DMS79 (cell line): Measurements from ENCODE around the gene ERMARD.

Experiments
- DNase-seq: peaks from one replicate; lab custom pipeline; 2025; lab: John Stamatoyannopoulos, UW

Gene ERMARD

GRCh38 chr6:169751242-169752073, at the start of gene ERMARD, which contains the start of gene DYNLT2:
Gene ERMARD, plus strand, starts transcription at chr6:169751622. Its CDS starts 36 bp downstream, at chr6:169751658.
Gene DYNLT2, minus strand, starts transcription at chr6:169751572. Its CDS starts 114 bp downstream, at chr6:169751458.
- DNase-seq: peak; percentile 87

DNA sequence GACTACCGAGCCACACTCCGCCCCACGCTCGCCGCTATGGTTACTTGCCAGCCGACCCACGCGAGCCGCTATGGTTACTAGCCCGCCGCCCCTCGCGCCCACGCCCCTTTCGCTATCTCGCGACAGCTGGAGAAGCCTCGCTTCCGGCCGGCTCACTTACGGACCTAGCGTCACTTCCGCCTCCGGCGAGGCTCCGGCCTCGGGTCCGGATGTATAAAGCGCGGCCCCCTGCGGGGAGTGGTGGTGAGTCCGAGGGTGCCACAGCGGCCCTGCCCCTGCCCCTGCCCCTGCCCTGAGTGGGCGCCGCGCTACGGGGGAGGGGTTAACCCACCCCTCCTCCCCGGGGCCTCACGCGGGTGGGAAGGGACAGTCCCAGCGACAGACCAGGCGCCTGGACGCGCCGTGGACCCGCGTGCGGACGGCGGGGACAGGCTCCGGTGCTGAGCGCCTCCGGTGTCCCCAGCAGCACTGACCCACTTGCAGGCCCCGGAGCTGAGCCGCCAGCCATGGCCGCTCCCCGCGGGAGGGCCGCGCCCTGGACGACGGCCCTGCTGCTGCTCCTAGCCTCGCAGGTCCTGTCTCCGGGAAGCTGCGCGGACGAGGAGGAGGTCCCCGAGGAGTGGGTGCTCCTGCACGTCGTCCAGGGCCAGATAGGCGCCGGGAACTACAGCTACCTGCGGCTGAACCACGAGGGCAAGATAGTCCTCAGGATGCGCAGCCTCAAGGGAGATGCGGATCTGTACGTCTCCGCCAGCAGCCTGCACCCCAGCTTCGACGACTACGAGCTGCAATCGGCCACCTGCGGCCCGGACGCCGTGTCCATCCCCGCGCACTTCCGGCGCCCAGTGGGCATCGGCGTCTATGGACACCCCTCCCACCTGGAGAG, 49.2 kb upstream of the ERMARD start, which contains the start of the genes C6orf120 and WDR27:
TSS of gene C6orf120 (plus strand) at position 173 of the 886 bp plus-strand sequence. CDS start at position 507, 334 bp downstream.
TSS of gene WDR27 (minus strand) at position 76 of the 886 bp plus-strand sequence. CDS start 13,024 bp downstream, outside the sequence.
- peak; percentile 86 for DNase-seq

GRCh38 chr6:169702840-169703246, 48.6 kb upstream of the ERMARD start:
- DNase-seq: peak; percentile 22

- no peak for DNase-seq
Observed at GRCh38 chr6:169707772-169708171, 43.6 kb upstream of the ERMARD start.

- DNase-seq: no peak
Observed at GRCh38 chr6:169709293-169709692, 42.1 kb upstream of the ERMARD start.

DNA sequence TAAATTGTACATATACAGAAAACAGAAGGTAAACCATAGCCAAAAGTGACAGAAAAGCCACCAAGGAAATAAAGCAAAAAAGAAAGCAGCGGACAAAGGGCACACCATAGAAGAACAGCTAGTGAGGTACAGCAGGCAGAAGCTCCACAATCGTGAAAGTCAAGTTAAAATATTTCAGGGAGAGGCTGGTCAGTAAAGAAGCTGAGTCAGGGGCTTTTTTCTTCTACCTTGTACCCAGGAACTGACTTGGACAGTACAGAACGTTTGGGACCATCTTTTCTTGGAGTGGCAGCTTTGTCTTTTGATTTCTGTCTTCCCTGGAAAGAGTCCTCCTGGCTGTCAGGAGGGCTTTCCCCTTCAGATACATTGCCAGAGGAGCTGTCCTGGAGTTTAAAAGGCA, 41.4 kb upstream of the ERMARD start:
- no peak for DNase-seq

DNA sequence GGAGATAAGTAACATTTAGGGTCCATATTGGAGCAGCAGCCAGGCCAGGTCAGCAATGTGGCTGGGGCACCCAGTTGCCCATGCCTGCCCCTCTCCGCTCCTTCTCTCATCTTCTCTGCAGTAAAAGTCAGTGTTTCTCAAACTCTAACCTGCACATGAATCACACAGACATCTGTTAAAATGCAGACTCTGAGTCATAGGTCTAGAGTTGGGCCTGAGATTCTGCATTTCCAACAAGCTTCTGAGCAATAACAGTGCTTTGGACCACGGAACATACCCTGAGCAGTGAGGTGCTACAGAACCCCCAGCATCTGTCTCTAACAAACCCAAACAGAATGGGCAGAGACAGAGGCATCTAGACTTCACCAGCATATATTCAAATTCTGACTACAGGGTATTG, 37.2 kb upstream of the ERMARD start:
- DNase-seq: no peak

DNA sequence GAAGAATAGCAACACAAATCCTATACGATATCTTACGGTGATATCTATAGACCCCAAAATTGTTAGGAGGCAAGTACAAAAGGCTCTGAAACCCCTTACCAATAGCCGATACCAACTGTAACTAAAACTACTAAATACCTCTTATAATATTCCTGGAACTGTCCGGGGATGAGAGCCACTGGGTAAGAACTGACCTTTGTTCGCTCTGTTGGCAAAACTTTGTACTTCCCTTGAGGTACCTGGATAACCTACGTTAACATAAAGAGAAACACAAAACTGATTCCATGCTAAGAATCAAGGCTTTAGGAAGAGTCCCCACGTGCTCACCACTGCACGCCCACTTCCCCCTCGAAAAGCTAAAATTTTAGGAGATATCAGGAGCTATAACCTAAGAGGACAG, 36.8 kb upstream of the ERMARD start:
- DNase-seq: no peak

GRCh38 chr6:169719117-169719516, 32.3 kb upstream of the ERMARD start:
- DNase-seq: no peak

GRCh38 chr6:169720207-169720855, 31.1 kb upstream of the ERMARD start:
- DNase-seq: no peak

GRCh38 chr6:169722362-169723199, 28.8 kb upstream of the ERMARD start:
- peak; percentile 30 for DNase-seq

DNA sequence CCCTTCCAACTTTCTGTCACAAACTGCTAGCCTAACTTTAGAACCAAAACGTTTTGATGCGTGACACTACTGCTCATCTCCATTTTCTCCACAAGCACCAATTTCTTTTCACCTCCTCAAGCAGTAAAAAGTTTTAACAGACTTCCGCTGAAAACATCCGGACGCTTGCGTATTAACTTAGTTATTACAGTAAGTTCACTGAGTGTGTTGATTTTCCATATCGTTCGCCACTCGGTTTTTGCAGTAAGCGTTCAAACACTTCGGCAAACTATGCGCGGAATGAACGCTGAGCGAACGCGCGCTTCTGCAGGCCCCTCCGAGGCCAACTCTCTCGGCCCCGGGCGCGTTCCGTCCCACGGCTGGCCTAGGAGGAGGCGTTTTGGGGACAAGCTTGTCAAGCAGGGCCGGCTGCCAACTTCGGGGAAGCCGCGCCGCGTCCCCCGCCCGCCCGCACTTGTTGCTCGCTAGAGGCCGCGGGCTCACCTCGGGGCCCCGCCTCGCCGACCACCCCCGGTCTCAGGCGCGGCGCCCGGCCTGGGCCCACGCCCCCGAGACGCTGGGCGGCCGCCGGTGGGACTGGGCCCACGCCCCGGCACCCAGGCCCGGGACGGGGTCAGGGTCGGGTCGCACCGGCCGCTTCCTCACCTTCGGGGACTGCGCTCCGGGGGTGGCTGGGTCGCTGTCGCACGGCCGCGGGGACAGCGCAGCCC, 28.1 kb upstream of the ERMARD start:
- DNase-seq: peak; percentile 5

DNA sequence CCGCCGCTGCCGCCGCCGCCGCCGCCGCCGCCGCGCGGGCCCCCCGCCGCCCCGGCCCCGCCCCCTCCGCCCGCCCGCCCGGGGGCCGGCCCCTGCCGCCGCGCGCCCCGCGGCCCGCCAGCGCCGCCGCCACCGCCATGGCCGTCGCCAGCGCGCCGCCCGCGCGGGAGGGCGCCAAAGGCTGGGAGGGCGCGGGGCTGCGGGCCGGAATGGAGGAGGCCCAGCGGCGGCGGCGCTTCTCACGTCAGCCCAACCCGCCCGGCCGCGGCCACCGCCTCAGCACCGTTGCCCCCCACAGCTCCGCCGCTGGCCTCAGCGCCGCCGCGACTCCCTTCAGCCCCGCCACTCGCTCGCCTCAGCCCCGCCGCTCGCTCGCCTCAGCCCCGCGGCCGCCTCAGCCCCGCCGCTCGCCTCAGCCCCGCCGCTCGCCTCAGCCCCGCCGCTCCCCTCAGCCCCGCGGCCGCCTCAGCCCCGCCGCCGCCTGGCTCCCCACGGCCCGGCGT, 27.4 kb upstream of the ERMARD start:
- no peak for DNase-seq

DNA sequence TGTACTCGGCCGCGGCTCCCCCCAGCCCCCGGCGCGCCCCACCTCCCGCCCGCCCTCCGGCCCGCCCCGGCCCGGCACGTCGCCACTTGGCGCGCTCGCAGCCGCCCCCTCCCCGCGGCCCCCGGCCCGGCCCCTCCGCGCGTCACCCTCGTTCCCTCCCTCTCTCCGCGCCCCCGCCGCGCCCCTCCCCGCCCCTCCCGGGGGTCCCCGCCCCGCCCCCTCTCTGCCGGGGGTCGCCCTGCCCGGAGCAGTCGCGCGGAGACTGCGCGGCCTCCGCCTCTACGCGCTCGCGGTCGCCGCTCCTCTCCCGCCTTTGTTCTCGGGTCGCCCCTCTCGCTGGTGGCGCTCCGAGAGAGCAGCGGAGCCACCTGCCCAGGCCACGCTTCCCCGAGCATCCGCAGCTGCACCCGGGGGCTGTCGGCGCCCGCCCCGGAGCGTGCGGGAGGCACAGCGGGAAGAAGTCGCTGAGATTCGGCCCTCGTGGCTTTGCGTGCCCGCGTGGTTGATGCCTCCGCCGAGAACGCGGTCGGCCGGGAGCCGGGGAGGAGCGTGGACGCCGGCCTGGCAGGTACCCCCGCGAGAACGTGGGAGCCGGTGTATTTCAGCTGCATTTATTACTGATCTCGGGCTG, 26.8 kb upstream of the ERMARD start, which contains the start of gene PHF10:
TSS of gene PHF10 (minus strand) at position 7 of the 631 bp plus-strand sequence. CDS start 569 bp downstream, outside the sequence.
- DNase-seq: peak; percentile 36

DNA sequence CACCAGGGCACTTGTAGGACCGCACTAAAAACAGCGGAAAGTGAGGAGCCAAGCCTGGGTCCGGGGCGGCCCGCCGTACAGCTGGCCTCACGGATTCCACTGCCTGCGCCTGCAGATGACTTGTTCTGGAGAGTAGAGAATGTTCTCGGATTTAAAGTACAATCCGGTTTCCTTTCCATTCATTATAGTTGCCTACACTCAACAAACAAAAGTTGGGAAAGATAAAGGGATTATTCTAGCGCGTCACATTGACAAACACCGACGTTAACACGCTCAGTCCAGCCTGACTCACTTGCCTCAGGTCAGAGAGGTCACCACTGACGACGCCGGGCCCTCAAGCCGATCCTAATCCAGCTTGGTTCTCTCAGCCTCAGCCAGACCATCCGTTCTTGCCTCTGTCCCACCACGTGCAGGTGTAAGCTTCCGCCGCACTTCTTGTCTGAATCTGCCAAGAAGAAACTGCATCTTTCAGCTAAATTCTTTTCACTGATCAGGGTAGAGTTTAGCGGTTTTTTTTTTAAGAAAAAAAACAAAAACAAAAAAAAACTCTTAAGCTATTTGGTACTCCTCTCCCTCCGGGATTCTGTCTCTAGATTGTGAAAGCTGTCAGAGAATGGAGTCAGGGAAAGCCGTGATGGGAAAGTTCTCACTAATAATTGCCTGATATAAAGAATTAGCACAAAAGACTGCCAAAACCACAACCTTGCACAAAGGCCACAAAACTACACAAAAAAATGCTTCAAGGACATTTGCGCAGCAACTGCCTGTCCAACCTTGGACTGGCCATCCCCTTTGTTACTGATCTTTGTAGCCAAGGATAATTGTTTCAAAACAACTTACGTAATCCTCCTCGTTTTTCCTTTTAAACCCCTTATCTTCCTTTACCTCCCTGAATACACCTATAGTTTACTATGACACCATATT, 26.0 kb upstream of the ERMARD start:
- DNase-seq: no peak

DNA sequence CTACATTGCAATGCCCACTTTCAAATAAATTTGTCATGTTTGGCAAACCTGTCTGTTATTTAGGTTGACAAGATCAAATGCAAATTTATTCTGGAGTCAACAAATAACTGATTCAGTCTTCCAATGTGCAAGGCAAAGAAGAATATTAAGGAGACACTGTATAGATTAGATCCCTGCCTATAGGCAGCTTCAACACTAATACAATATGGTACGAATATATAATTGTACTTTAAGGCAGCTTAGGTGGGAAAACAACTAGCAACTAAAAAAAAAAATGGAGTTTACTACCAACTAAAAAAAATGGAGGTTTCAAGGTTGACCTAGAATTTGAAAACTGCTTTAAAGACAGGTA, 25.4 kb upstream of the ERMARD start:
- no peak for DNase-seq

GRCh38 chr6:169726963-169727362, 24.5 kb upstream of the ERMARD start:
- no peak for DNase-seq

GRCh38 chr6:169729961-169730360, 21.5 kb upstream of the ERMARD start:
- no peak for DNase-seq
